Parathyroid adenoma (tissue), 2 donors: Measurements from ENCODE around the gene ARID3A.

Experiments used
- H2AFZ ChIP-seq: fragments of 300-600 bp; sonication (generic); one replicate; pipeline ENCODE4 v1.7.0; 2017; ENCODE audit warnings: antibody characterized with exemption, mild to moderate bottlenecking
- H3K27ac ChIP-seq: fragments of 300-600 bp; sonication (generic); one replicate; pipeline ENCODE4 v1.7.0; 2017
- H3K27me3 ChIP-seq: fragments of 300-600 bp; sonication (generic); one replicate; pipeline ENCODE4 v1.7.0; 2017; ENCODE audit warnings: low read length; ENCODE audit not compliant: control insufficient read depth, insufficient read depth
- H3K36me3 ChIP-seq: fragments of 300-600 bp; sonication (generic); one replicate; pipeline ENCODE4 v1.7.0; 2017; ENCODE audit warnings: low read length; ENCODE audit not compliant: control insufficient read depth, insufficient read depth
- H3K4me1 ChIP-seq: fragments of 300-600 bp; sonication (generic); one replicate; pipeline ENCODE4 v1.7.0; 2017; ENCODE audit warnings: control low read depth
- H3K4me2 ChIP-seq: fragments of 300-600 bp; sonication (generic); one replicate; pipeline ENCODE4 v1.7.0; 2017; ENCODE audit warnings: low read length
- H3K4me3 ChIP-seq: fragments of 300-600 bp; sonication (generic); one replicate; pipeline ENCODE4 v1.7.0; 2017; ENCODE audit warnings: low read depth, low read length
- H3K79me2 ChIP-seq: fragments of 300-600 bp; sonication (generic); one replicate; pipeline ENCODE4 v1.7.0; 2017; ENCODE audit warnings: control low read depth
- H3K9ac ChIP-seq: fragments of 300-600 bp; sonication (generic); one replicate; pipeline ENCODE4 v1.7.0; 2017; ENCODE audit warnings: mild to moderate bottlenecking
- H3K9me3 ChIP-seq: fragments of 300-600 bp; sonication (generic); one replicate; pipeline ENCODE4 v1.7.0; 2017; ENCODE audit warnings: low read length; ENCODE audit not compliant: control insufficient read depth
- TF ChIP-seq, protein P1 (sequence below): fragments of 300-600 bp; sonication (generic); IDR thresholded peaks from one replicate; pipeline ENCODE4 v1.7.0; 2017; ENCODE audit warnings: antibody characterized with exemption, mild to moderate bottlenecking
- donor health status: primary hyperparathyroidism.

Gene ARID3A

DNA sequence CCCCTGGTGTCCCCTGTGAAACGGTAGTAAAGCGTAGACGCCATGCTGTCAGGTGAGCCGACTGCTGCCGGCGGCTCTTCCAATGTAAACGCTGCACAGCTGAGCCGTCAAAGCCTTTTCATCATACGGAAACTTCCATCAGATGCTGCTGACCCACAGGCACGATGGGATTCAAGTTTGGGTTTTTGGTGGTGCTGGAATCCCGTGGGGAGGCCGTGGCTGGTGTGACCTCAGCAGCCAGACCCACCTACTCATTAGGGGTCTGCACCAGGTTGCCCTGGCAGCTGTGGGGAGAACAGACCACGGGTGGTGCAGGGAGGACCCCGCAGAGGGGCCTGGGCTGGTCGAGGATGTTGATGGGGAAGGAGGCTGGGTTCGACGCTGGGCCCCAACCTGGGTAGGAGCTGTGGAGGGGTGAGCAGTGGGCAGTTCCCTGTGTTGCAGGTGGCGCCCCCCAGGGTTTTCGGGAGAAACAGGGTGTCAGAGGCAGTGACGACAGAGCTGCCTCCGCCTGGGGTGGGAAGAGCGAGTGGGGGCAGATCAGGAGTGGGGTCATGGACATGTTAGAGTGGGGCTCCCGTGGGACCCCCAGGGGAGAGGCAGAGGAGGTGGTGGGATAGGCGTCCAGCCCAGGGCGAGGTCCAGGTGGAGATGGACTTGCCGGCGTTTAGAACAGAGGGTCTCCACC is 81.0 kb downstream of the ARID3A start:
- Histone ChIP-seq H3K4me1 (no peaks in the 10 kb centered on the region), H3K9me3 (no peaks in the 10 kb centered on the region), H3K36me3 (no peaks in the 10 kb centered on the region), H2AFZ (no peak overlapping the region), H3K4me2 (no peak overlapping the region), H3K4me3 (no peak overlapping the region), H3K9ac (no peak overlapping the region), H3K79me2 (no peaks in the 10 kb centered on the region), H3K27ac (no peak overlapping the region), H3K27me3 (no peaks in the 10 kb centered on the region)
- TF ChIP-seq, protein P1, sequence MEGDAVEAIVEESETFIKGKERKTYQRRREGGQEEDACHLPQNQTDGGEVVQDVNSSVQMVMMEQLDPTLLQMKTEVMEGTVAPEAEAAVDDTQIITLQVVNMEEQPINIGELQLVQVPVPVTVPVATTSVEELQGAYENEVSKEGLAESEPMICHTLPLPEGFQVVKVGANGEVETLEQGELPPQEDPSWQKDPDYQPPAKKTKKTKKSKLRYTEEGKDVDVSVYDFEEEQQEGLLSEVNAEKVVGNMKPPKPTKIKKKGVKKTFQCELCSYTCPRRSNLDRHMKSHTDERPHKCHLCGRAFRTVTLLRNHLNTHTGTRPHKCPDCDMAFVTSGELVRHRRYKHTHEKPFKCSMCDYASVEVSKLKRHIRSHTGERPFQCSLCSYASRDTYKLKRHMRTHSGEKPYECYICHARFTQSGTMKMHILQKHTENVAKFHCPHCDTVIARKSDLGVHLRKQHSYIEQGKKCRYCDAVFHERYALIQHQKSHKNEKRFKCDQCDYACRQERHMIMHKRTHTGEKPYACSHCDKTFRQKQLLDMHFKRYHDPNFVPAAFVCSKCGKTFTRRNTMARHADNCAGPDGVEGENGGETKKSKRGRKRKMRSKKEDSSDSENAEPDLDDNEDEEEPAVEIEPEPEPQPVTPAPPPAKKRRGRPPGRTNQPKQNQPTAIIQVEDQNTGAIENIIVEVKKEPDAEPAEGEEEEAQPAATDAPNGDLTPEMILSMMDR = no peak

DNA sequence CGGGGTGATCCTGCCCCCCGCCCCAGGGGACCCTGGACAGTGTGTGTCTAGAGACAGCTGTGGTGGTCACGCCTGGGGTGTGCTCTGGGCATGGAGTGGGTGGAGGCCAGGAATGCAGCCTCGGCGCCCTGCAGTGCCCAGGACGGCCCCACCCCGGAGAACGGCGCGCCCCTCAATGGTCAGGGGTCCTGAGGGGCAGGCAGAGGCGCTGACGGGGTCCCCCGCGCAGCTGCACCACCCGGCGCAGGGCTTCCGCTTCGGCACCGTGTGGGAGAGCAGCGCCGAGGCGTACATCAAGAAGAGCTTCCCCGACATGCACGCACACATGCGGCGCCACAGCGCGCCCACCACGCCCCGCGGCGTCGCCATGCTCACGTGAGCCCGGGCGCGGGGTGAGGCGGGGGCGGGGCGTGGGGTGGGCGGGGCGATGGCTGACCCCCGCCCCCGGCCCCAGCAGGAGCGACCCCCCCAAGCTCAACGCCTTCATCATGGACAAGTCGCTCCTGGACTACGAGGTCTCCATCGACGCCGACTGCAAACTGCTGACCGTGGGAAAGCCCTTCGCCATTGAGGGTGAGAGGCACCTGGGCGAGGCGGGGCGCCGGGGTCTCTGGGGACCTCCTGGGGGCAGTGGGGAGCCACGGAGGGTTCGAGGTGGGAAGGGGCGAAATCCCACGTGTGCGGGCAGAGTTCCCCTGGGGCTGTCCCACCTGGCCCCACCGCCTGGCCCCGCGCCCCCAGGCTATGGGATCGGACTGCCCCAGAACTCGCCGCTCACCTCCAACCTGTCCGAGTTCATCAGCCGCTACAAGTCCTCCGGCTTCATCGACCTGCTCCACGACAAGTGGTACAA is 81.8 kb downstream of the ARID3A start:
- no peaks in the 10 kb centered on the region for H3K27me3 ChIP-seq
- H3K9ac ChIP-seq = no peak overlapping the region
- no peak overlapping the region for H3K4me2 ChIP-seq
- H3K36me3 ChIP-seq = no peaks in the 10 kb centered on the region
- no peaks in the 10 kb centered on the region for H3K9me3 ChIP-seq
- H3K27ac ChIP-seq = no peak overlapping the region
- no peaks in the 10 kb centered on the region for H3K4me1 ChIP-seq
- no peak overlapping the region for H3K4me3 ChIP-seq
- H3K79me2 ChIP-seq = no peaks in the 10 kb centered on the region
- H2AFZ ChIP-seq = no peak overlapping the region
- TF ChIP-seq, protein P1 = no peak

DNA sequence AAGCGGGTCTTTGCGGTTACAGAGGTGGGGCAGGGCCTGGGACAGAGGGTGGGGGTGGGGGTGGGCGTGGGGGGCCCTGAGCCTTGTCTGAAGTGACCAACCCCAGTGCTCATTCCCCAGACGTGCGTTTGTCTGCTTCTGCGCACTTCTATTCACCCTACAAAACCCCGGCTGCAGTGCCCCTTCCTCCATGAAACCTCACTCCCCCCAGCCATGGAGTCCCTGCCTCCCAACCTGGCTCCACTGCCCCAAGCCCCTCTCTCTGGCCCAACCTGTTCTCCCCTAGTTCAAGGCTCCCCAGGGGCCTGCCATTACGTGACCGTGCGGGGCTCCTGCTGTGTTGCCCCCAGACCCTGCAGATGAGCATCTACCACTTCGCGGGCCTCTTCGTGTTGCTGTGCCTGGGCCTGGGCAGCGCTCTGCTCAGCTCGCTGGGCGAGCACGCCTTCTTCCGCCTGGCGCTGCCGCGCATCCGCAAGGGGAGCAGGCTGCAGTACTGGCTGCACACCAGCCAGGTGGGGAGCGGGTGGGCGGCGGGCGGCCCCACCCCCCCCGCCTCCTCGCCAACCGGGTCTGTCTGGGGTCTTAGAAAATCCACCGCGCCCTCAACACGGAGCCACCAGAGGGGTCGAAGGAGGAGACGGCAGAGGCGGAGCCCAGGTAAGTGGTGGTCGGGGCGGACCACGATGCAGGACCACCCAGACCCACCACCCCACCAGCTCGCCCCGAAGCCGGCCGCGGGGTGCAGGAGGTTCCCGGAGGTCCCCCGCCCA is 82.6 kb downstream of the ARID3A start:
- Histone ChIP-seq H3K4me1 (no peaks in the 10 kb centered on the region), H3K27me3 (no peaks in the 10 kb centered on the region), H3K79me2 (no peaks in the 10 kb centered on the region), H2AFZ (no peak overlapping the region), H3K36me3 (no peaks in the 10 kb centered on the region), H3K27ac (no peak overlapping the region), H3K9ac (no peak overlapping the region), H3K4me2 (no peak overlapping the region), H3K9me3 (no peaks in the 10 kb centered on the region), H3K4me3 (no peak overlapping the region)
- TF ChIP-seq, protein P1 = no peak

DNA sequence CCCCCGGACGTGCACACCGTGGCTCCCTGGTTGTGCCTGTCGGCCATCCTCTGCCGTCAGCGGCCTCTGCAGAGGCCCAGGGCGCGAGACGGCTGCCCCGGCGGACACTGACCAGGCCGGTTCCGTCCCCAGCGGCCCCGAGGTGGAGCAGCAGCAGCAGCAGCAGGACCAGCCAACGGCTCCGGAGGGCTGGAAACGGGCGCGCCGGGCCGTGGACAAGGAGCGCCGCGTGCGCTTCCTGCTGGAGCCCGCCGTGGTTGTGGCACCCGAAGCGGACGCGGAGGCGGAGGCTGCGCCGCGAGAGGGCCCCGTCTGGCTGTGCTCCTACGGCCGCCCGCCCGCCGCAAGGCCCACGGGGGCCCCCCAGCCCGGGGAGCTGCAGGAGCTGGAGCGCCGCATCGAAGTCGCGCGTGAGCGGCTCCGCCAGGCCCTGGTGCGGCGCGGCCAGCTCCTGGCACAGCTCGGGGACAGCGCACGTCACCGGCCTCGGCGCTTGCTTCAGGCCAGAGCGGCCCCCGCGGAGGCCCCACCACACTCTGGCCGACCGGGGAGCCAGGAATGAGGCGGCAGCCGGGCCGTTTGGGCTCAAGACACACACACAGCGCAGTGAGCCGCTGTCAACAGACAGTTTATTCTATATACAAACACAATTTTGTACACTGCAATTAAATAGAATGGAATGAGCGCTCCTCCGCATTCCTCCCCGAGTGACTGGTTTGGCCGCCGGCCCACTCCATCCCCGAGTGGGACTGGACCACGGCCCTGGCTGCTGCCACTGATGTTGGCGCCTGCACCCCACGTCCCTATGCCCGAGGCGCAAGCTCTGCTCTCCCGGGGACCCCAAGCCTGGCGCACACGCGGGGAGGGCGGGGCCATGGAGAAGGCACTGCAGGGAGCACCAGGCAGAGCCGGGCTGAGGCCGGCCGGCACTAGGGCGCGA is 83.5 kb downstream of the ARID3A start:
- TF ChIP-seq, protein P1 = no peak
- peaks cover 6% of the 10 kb centered on the region for H3K79me2 ChIP-seq
- H3K4me2 ChIP-seq = no peak overlapping the region
- H3K9ac ChIP-seq = no peak overlapping the region
- no peak overlapping the region for H2AFZ ChIP-seq
- no peak overlapping the region for H3K27ac ChIP-seq
- no peaks in the 10 kb centered on the region for H3K27me3 ChIP-seq
- H3K9me3 ChIP-seq = no peaks in the 10 kb centered on the region
- no peaks in the 10 kb centered on the region for H3K4me1 ChIP-seq
- no peak overlapping the region for H3K4me3 ChIP-seq
- no peaks in the 10 kb centered on the region for H3K36me3 ChIP-seq
